Stimulated activated CD4-positive, alpha-beta T cell treated with anti-CD3 and anti-CD28 coated beads, Interleukin-2, amount 100 ng/mL, for 4 hours (primary cell): Measurements from ENCODE around the gene RPL18A.

Experiments used
- DNase-seq: peaks from one replicate; pipeline ENCODE4 v3.0.0-alpha.2; 2020; ENCODE audit warnings: low read depth

Gene RPL18A

DNA sequence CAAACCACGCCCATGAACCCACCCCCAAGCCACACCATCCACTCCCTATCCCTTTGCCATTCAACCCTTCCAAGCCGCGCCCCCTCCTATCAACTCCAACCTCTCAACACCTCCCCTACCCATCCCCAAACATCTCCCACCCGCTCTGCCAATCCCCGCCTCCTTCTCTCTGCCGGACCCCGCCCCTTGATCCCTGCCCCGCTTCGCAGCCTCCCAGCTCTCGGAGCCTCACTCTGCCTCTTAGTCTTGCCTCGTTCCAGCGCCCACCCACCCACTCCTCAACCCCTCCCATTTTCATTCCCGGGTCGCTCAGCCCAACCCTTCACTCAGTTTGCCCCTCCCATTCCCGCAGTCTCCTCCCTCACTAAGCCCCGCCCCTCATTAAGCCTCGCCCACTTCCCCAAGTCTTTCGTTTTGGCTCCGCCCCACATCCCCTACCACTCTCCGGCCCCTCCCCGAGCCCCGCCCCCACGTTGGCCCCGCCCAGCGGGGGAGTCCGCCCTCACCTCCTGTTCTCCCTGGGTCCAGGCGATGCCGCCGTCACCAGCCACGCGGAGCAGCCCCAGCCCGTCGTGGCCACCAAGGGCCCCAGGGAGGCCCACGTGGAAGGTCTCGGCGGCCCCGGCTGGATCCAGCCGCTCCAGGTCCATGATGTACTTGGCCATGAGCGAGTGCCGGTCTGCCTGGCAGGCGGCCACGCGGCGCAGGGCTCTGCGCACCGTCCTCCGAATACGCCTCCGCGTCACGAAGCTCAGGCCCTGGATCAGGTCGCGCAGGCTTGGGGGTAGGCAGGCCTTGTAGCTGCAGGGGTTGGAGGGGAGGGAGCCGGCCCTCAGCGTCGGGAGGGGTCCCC, 17.7 kb upstream of the RPL18A start:
- peak; percentile 53 for DNase-seq

DNA sequence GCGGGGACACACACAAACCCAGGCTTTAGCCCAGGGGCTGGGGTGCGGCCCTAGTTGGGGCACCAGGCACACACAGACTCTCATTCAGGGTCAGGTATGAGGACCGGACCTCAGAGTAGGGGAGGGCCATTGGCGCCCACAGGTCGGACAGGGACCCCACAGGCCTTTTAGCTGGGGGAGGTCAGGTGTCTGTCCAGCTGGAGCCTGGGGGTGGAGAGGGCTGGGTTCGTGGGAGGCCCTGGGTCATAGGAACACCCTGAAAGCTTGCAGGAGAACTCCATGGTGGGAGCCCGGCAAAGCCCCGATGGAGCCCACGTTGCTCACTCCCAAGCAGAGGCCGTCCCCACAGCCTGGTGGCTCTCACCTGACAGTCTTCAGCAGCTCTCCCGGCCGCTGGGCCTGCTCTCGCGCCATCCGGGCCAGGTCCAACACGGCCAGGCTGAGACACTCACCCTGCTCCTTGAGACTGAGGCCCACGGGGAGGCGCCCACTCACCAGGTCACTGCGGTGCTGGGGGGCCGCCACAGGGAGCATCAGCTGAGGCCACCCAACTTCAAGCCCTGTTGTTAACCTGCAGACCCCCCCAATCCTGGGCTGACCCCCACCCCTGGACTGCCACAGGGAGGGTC, 16.9 kb upstream of the RPL18A start:
- no peak for DNase-seq

DNA sequence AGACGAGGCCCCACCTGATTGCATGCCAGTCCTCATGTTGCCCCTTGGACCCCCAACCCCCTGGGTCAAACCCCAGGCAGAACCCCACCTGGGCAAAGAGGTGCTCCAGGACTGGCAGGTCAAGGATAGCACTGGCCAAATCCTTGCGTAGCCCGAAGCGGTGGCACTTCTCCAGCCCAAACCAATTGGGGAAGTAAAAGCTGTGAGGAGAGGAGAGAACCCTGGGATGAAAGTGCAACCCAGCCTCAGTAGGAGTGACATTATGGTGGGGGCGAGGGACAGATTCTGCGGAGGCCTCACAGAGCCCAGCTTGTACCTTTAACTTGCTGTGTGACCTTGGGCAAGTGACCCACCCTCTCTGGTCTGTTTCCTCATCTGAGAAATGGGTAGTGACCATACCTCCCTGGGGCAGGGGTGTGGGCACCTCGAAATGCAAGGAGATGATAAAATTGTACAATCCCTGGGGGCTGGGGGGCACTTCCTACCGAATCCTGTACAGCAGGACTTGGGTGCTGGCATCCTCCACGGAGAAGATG, 16.4 kb upstream of the RPL18A start:
- no peak for DNase-seq

DNA sequence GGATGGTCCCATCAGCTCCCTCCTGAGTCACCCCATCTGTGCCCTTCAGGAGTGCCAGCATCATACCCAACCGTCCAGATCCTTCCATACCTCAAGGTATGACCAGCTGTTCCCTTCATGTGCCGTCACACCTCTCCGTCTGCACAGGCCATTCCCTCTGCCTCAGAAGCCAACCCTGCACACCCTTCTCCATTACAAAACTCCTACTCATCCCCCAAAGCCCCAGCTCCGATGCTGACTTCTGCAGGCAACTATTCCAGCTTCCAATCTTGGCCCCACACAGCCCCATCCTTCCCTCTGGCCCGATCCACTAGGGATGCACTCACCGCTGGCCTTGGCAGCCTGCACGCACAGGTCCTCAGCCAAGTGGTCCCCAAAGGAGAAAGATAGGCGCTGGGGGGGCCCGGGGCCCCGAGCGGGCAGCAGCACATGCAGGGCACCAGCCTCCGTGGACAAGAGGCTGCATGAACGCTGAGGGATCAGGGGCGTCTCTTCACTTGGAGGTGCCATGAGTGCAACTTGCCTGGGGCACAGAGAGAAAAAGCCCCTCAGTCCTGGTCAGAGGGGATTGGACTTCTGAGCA, 15.7 kb upstream of the RPL18A start:
- DNase-seq = no peak

DNA sequence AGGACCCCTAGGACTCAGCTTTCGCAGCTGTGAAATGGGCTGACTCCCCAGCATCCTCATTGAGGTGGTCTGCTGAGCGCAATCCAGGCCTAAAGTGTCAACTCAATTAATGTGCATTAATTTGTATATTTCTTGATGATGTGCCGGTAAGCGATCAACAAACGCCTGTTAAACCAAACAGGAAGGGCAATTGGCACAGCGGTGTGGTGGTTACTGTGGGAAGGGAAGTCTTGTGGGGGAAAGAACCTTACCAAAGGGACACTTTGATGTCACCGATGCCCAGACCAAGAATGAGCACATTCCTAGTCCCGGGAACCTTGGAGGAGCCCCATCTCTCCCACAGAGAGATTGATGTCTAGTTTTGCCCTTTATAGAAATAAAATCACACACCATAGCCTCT, 13.6 kb upstream of the RPL18A start:
- DNase-seq = no peak

DNA sequence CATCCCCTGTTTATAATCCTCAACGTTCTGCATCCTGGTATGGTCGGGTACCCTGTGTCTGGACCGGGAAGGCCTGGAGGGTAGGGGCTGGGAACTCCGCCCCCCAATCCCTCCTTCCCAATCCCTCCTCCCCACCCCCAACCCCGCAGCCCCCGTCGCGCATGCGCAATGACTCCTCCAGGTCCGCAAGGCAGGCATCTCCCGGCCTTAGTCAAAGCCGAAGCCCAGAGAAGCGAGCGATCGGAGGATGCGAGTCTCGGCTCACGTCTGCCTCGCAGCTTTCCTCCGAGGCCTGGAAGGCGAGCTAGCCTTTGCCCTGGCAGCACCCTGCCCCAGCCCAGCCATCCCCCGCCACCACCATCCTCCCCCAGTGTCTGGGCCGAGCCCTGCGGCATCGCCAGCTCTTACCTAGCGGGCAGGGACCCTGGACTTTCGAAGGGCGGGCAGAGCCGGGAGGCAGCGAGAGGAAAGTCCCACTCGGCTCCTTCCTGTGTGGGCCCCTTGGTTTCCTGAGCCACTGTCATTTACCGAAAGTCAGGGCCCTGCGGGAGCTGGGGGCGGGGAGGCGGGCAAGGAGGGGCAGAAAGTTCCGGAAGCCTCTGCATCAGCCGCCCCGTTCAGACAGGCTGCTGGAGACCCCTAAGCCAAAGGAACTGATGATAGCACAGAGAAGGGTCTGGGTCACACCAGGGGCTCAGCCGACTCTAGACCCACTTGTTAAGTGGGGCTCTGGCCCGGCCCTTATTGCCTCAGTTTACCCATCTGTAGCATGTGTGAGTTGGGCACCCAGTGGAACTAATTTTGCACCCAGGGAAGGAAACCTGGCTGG, 12.0 kb upstream of the RPL18A start, which contains the start of gene JAK3:
TSS of gene JAK3 (minus strand) at position 445 of the 829 bp plus-strand sequence. CDS start 3,565 bp downstream, outside the sequence.
- DNase-seq = peak; percentile 87

DNA sequence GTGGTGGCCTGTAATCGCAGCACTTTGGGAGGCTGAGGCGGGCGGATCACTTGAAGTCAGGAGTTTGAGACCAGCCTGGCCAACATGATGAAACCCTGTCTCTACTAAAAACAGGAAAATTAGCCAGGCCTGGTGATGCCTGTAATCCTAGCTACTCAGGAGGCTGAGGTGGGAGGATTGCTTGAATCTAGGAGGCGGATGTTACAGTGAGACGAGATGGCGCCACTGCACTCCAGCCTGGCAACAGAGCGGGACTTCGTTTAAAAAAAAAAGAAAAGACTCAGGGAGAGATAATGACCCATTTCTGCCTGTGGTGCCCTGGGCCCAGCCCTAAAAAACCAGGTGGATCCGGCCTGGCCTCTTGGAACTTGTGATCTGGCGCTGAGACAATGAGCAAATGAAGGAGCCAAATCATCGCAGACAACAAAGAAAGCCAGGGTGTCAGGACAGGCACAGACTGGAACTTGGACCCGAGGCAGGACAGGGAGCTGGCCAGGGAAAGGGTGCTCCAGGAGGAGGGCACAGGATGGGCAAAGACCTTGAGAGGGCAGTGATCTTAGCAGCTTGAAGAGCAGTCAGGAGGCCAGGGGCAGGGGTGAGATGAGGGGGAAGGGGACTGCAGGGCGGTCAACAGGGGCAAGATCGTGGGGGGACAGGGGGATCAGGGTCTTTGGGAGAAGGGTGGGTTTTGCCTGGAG, 11.0 kb upstream of the RPL18A start:
- DNase-seq = no peak

DNA sequence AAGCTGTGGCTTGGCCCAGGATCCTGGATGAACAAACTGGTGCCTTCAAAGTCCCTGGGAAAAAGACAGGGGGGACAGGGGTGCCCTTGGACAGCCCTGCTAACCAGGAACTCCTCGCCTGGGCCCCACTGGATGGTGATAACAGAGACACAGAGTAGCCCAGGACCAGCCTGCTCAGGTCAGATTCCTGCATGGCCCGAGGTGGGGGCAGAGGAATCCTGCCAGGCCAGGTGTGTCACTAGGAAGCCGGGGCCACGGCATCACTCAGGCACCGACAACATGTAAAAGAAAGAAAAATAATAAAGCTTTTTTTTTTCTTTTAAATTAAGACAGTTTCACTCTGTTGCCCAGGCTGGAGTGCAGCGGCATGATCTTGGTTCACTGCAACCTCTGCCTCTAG, 5.6 kb upstream of the RPL18A start:
- DNase-seq = no peak

DNA sequence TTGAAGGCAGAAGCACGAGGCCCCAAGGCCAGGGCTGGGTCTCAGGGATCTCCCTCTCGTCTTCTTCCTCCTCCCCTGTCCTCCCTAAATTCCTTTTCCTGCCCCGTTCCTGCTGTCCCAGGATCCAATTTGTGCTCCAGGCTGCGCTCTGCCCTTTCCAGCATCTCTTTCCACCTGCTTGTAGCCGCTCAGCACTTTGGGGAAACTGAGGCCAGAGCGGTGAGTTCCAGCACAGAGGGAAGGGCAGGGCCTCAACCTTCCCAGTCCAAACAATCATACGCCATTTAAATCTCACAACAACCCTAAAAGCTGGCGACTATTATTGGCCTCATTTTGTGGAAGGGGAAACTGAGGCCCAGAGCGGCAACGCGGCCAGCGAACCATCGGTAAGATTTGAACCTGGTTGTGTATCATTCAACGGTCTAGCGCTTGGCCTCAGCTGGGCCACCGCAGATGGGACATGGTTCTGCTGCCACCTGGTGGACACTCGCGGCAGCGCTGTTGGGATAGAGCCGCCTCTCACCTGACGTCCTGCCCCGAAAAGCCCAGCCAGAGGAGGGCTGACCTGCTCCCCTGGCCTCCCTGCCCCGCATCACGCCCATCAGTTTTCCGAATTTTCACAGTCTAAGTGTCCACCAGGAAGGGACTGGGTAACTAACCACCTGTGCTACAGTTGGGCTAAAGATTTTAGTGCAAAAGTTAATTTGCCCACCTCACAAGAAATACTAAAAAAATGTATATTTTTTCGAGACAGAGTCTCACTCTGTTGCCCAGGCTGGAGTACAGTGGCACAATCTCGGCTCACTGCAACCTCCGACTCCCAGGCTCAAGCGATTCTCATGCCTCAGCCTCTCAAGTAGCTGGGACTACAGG, 4.2 kb upstream of the RPL18A start:
- peak; percentile 82 for DNase-seq

DNA sequence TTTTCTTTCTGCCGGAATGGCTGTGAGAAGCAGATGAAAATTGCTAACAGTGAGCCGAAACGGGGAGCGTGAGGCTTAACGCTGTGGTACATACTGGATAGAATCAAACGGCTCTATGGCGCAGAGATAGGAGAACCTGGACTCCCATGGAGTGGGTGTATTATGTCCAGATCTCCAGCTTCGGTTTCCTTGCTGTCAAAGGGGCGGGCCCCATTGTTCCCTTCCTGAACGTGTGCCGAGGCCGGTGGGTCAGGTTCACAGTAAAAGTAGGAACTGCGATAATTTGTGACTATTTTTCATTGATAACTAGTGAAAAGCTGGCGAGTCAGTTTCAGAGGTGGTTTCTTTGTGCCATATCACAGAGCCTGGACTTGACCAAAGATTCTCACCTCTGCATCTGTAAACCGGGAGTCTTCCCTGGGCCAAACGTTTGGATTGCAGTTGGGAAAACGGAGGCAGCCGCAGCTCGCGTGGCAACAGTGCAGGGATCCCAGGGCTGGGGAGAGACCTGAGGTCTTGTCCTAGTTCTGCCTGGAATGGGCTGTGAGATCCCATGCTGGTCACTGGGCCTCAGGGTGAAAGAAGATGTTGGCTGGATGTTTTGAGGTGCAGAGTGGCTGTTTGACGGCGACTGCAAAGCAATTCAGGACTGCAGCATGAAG, 752 bp downstream of the RPL18A start:
- DNase-seq = no peak

DNA sequence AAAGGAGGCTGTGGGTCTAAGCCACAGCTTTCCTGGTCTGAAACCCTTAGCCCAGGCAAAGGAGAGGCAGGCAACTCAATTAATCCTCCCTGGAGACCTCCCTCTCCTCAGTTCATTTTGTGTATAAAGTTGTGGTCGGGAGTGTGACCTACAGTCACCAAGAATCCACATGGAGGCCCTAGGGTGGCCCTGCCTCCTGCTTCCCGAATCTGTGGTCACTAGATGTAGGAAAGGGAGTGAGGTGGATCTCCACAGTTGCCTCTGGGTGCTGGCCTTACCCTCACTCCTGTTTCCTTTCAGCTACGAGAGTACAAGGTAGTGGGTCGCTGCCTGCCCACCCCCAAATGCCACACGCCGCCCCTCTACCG, 1.3 kb downstream of the RPL18A start:
- DNase-seq = no peak

DNA sequence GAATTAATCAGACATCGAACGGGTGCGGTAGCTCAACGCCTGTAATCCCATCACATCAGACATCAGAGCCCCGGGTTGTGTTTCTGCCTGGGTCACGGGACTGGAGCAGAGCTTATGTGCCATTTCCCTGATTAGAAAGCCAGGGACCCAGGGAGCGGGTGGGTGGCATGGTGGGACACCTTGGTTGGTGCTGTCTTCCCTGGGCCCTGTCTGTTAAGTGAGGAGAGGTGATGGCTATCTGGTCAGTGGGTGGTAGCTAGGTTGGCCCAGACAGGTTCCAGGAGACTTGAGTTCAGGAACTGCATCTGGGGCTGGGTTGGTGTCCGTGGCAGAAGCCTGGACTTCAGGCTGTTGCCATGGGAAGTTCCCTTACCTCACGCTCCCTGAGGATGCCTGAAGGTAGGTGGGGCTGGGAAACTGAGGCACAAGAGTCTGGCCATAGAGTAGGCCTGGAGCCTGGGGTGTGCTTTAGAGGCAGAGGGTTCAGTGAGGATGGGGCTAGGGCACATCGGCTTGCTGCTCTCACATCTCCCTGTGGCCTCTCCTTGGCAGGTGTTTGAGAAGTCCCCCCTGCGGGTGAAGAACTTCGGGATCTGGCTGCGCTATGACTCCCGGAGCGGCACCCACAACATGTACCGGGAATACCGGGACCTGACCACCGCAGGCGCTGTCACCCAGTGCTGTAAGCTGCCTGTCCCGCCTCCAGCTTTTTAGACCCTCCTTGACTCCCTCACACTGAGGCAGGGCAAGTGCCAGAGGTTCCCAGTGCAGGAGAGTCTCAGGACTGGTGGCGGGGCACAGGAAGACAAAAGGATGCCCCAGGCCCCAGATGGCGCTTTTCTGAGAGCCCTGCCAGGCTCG, 2.1 kb downstream of the RPL18A start:
- no peak for DNase-seq

DNA sequence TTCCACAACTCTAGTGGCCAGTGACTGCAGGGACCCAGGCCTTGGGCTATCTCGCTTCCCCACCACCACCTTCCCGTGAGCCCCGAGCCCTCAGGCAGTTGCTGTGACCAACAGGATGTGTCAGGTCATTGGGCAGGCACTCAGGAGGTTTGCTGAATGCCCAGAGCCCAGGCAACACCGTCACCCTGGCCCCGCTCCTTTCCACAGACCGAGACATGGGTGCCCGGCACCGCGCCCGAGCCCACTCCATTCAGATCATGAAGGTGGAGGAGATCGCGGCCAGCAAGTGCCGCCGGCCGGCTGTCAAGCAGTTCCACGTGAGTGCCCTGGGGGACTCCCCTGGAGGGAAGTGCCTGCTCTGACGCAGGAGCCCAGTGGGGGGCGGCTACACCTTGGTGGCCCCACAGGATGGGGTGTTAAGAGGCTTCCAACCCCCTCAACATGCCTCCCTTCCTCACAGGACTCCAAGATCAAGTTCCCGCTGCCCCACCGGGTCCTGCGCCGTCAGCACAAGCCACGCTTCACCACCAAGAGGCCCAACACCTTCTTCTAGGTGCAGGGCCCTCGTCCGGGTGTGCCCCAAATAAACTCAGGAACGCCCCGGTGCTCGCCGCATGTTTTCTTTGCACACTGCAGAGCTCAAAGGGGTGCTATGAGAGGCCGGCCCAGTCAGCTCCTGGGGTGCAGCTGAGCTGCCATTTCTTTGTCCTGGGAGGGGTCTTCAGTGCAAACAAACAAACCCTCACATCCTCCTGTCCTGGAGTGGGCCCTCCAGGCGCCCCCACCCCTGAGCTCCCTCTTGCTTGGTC, 3.2 kb downstream of the RPL18A start:
- no peak for DNase-seq

DNA sequence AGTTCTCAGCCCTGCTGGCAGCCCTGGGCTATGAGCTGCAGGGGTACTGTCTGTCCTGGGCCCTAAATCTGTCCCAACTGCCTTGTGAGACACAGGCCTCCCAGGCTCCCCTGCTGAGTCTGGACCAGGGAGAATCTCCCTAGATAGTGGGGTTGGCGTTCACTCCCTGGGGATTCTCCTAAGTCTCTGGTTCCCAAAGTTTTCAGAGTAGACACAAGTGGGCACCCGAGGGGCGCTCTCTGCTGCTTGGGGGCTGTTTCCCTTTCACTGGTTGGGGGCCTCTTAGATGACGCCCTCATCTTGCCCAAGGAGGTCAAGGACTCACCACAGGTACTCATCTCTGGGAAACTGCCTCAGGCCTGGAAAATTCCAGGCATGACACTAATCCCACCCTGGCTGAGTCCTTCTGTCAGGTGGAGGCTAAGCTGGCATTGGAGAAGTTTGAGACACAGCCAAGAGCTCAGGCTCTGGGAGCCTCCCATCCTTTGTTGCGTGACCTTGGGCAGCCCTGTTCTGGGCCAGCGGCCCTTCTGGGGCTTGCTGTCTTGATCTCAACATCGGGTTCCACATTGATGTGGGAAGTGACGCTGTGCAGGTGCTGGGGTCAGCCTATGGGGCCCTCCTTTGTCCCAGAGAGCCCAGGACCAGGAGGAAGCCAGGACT, 3.9 kb downstream of the RPL18A start:
- no peak for DNase-seq

DNA sequence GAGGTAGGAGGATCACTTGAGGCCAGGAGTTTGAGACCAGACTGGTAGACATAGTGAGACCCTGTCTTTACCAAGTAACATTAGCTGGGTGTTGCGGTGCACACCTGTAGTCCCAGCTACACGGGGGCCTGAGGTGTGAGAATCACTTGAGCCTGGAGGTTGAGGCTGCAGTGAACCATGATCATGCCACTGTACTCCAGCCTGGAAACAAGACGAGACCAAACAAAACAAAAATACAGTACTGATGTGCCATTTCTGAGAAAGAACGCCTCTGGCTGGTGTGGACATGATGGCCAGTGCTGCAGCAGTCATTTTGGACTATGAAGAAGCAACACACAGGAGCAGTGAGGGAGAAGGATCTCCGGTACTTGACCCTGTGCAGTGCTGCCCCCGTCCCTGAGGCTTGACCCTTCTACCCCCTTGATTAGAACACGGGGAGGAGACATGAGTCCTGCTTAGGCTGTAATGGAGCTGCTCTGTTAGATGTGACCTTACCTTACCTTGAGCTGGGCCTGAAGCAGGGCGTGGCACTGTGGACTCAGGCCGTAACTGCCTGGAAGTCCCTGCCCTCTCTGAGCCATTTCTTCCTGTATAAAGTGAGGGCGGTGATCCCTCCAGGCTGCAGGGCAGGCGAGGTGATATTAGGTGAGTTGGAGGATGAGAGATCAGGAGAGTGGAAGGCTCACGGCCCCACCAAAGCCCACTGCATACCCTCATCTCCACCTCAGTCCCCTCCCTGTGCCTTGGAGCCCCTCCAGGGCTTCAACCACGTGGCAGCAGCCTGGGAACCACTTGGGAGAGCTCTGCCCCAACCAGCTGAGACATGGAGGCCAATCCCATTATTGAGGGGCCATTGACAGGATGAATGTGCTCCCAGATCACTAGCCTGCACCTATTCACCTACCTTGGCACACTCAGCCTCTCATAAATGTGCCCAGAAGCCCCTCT, 5.9 kb downstream of the RPL18A start:
- no peak for DNase-seq

DNA sequence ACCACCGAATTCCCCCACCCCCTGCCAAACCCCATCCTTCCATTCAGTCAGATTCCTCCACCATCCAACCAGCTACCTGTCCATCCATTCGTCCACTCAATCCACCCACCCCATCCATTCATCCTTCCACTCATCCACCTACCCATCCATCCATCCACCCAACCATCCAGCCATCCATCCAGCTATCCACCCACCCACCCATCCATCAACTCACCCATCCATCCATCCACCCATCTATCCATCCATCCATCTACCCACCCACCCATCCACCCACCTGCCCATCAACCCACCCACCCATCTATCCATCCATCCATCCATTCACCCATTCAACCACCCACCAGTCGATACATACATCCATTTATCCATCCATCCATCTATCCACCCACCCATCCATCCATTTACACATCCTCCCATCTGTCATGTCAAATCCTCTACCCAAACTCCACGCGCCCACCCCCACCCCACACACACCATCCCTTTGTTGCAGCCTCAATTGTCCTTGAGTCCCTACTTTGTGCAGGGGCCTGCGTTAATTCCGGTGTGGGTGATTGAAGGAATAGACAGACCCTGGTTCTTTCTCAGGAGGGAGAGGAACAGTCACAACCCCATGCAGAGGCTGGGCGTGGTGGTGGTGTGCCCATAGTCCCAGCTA, 6.7 kb downstream of the RPL18A start:
- no peak for DNase-seq
